K562 (cell line): ENCODE results near the gene ANO8. TPM values are rescaled to one million over a fixed set of nuclear protein-coding genes. Genes with fewer than 3 reads are reported as not detected.

Source experiments
- CTBP1 ChIP-seq: fragments of 450-650 bp; IDR thresholded peaks from 2 replicates; pipeline ENCODE4 v1.6.1; 2016; ENCODE audit warnings: borderline replicate concordance
- HCFC1 ChIP-seq: IDR thresholded peaks from 2 replicates; pipeline ENCODE4 v1.6.1; 2012; ENCODE audit warnings: low read depth, low read length, improper control_type of control experiment
- POLR2A ChIP-seq: fragments of 450-650 bp; conservative IDR thresholded peaks from 2 replicates; pipeline ENCODE4 v1.6.1; 2016
- RBFOX2 ChIP-seq: fragments of 200-400 bp; formaldehyde crosslinking; IDR thresholded peaks from 2 replicates; pipeline ENCODE4 v1.6.1; 2017; ENCODE audit warnings: low read depth, mild to moderate bottlenecking, low read length, moderate library complexity
- RCOR1 ChIP-seq, 2 experiments: IDR thresholded peaks; 2 replicates each; pipeline ENCODE4 v1.6.1; 2012; ENCODE audit warnings: low read depth in 2 of 2, low read length in 2 of 2, borderline replicate concordance in 1 of 2, improper control_type of control experiment in 1 of 2
- SP1 ChIP-seq: sonication (generic); formaldehyde crosslinking; IDR thresholded peaks from 2 replicates; pipeline ENCODE4 v1.8.1; 2022; ENCODE audit warnings: mild to moderate bottlenecking, missing genetic modification reagents
- TAF1 ChIP-seq: IDR thresholded peaks from 2 replicates; pipeline ENCODE4 v1.6.1; 2011; ENCODE audit warnings: mild to moderate bottlenecking, low read length, moderate library complexity; ENCODE audit not compliant: insufficient read depth, control insufficient read depth, severe bottlenecking; ENCODE audit errors: extremely low read depth
- ZBTB8A ChIP-seq: fragments of 450-650 bp; IDR thresholded peaks from 2 replicates; pipeline ENCODE4 v1.6.1; 2018; ENCODE audit warnings: mild to moderate bottlenecking, moderate library complexity; ENCODE audit not compliant: partially characterized antibody
- ZNF586 ChIP-seq: fragments of 450-650 bp; formaldehyde crosslinking; conservative IDR thresholded peaks from 2 replicates; pipeline ENCODE4 v1.4.0; 2020; ENCODE audit warnings: mild to moderate bottlenecking, moderate library complexity
- polyA plus RNA-seq, 8 experiments: library from polyadenylated mRNA; depleted of rRNA in 4 of 8; stranded (reverse) in 5 of 8; unstranded in 3 of 8; fragments of >200 nt; fragmentation: Nextera tagmentation in 2 of 8; fragmentation: Illumina TruSeq in 1 of 8; extraction: Ambion mirVana in 2 of 8; extraction: Trizol in 1 of 8; gene quantifications; 2 replicates each; pipeline versions ENCODE4 v1.2.1 to v1.2.3, GENCODE V29; 2011 to 2014; ENCODE audit warnings: inconsistent platforms in 1 of 8, missing spikeins in 1 of 8
- total RNA-seq, 7 experiments: library from RNA; depleted of rRNA in 6 of 7; stranded (reverse); fragments of >200 nt in 6 of 7; fragmentation: Illumina TruSeq in 2 of 7; extraction: Trizol in 2 of 7; gene quantifications; 2 replicates each; pipeline versions ENCODE4 v1.2.1 to v1.2.3, GENCODE V29; 2011 to 2021; ENCODE audit warnings: low replicate concordance in 1 of 7
- TF ChIP-seq, protein P1 (sequence below), 3 experiments: IDR thresholded peaks in 2 of 3; conservative IDR thresholded peaks in 1 of 3; 2 replicates each; pipeline ENCODE4 v1.5.1; 2011 to 2012; ENCODE audit warnings: low read length in 3 of 3, mild to moderate bottlenecking in 3 of 3, control low read depth in 2 of 3, improper control_type of control experiment in 1 of 3, inconsistent platforms in 1 of 3, low read depth in 1 of 3, mixed read lengths in 1 of 3, moderate library complexity in 1 of 3; ENCODE audit not compliant: insufficient read depth in 2 of 3
- TF ChIP-seq, protein P2 (sequence below): sonication (generic); formaldehyde crosslinking; IDR thresholded peaks from 2 replicates; pipeline ENCODE4 v1.8.1; 2023; ENCODE audit warnings: mild to moderate bottlenecking, missing genetic modification reagents
- TF ChIP-seq, protein P3 (sequence below), 2 experiments: fragments of 450-650 bp; IDR thresholded peaks; 2 replicates each; pipeline ENCODE4 v1.6.1; 2016
- TF ChIP-seq, protein P4 (sequence below): sonication (generic); formaldehyde crosslinking; IDR thresholded peaks from 2 replicates; pipeline ENCODE4 v1.9.0; 2022; ENCODE audit warnings: mild to moderate bottlenecking, missing genetic modification reagents
- TF ChIP-seq, protein P5 (sequence below): fragments of 250-450 bp; sonication (Bioruptor Pico); IDR thresholded peaks from 2 replicates; pipeline ENCODE4 v1.4.0; 2020

The ANO8 gene
- total and polyA plus RNA-seq, 9 of the 15 experiments (the other 6 are each of a cell fraction or from before 2014, with no cell fraction given), result 0.07 to 7.6 (median 2.3) TPM; not detected in 1

DNA sequence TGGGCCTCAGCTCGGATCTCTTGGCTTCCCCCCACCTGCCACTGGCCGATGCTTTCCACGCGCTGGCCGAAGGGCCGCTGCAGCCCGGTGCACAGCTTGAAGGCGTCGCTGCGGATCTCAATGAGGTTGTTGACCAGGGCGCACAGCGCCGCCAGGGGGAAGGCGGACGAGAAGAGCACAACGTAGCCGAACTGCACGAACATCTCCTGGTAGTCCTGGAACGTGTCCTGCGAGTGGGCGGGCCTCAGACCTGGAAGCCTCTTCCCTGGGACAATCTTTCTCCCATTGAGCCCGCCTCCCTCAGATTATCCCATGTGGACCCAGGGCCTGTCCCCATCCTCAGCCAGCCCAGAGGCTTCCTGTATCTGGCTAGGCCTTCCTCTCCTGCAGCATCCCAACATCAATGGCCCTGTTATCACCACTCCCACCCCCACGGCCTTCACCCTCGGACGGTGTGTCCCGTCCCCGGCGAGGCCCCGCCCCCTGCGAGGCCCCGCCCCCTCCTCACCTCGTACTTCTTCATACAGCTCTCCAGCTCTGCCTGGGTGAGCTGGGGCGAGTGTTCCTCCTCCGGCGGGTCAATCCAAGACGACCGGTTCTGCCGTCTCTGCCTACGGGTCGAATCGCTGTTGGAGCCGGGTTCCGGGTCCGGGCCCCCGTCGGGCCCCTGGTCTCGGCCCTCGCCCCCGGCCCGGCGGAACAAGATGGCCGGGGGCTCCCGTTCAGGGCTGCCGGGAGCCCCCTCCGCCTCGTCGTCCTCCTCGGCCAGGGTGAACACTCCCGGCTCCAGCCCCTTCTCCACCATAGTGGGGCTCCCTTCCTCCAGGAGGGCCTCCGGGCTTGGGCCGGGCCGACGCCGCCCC lies 6.8 kb downstream of the ANO8 start (continued):
- TF ChIP-seq, protein P1, sequence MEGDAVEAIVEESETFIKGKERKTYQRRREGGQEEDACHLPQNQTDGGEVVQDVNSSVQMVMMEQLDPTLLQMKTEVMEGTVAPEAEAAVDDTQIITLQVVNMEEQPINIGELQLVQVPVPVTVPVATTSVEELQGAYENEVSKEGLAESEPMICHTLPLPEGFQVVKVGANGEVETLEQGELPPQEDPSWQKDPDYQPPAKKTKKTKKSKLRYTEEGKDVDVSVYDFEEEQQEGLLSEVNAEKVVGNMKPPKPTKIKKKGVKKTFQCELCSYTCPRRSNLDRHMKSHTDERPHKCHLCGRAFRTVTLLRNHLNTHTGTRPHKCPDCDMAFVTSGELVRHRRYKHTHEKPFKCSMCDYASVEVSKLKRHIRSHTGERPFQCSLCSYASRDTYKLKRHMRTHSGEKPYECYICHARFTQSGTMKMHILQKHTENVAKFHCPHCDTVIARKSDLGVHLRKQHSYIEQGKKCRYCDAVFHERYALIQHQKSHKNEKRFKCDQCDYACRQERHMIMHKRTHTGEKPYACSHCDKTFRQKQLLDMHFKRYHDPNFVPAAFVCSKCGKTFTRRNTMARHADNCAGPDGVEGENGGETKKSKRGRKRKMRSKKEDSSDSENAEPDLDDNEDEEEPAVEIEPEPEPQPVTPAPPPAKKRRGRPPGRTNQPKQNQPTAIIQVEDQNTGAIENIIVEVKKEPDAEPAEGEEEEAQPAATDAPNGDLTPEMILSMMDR (IDR thresholded peaks at IDR 0.05 in 2 of 3, conservative IDR thresholded peaks at IDR 0.05 in 1 of 3; ENCODE audit: insufficient read depth in 2 of 3, low read depth in 1 of 3, low read length in 3 of 3), result peak in 1 of 3 experiments; percentile 31; a peak in 1 of 6 replicates
- TF ChIP-seq RBFOX2 (peak; percentile 47; the same call in 1 of the 2 replicates), HCFC1 (no peak), POLR2A (peak; percentile 43; the same call in 1 of the 2 replicates), ZBTB8A (no peak), SP1 (CRISPR knock-in tag) (peak; percentile 56; the same call in 1 of the 2 replicates), TAF1 (peak; percentile 32), CTBP1 (peak; percentile 76), ZNF586 (CRISPR knock-in tag) (no peak), RCOR1 (IDR thresholded peaks at IDR 0.05; ENCODE audit: borderline replicate concordance in 1 of 2, low read depth in 2 of 2, low read length in 2 of 2) (peak in 1 of 2 experiments; percentile 35; a peak in 1 of 4 replicates)
- TF ChIP-seq, protein P2, sequence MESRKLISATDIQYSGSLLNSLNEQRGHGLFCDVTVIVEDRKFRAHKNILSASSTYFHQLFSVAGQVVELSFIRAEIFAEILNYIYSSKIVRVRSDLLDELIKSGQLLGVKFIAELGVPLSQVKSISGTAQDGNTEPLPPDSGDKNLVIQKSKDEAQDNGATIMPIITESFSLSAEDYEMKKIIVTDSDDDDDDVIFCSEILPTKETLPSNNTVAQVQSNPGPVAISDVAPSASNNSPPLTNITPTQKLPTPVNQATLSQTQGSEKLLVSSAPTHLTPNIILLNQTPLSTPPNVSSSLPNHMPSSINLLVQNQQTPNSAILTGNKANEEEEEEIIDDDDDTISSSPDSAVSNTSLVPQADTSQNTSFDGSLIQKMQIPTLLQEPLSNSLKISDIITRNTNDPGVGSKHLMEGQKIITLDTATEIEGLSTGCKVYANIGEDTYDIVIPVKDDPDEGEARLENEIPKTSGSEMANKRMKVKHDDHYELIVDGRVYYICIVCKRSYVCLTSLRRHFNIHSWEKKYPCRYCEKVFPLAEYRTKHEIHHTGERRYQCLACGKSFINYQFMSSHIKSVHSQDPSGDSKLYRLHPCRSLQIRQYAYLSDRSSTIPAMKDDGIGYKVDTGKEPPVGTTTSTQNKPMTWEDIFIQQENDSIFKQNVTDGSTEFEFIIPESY, result peak; percentile 89
- TF ChIP-seq, protein P3, sequence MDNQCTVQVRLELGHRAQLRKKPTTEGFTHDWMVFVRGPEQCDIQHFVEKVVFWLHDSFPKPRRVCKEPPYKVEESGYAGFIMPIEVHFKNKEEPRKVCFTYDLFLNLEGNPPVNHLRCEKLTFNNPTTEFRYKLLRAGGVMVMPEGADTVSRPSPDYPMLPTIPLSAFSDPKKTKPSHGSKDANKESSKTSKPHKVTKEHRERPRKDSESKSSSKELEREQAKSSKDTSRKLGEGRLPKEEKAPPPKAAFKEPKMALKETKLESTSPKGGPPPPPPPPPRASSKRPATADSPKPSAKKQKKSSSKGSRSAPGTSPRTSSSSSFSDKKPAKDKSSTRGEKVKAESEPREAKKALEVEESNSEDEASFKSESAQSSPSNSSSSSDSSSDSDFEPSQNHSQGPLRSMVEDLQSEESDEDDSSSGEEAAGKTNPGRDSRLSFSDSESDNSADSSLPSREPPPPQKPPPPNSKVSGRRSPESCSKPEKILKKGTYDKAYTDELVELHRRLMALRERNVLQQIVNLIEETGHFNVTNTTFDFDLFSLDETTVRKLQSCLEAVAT (IDR thresholded peaks at IDR 0.05), result peak in 1 of 2 experiments; percentile 68; a peak in 1 of 4 replicates
- TF ChIP-seq, protein P4, sequence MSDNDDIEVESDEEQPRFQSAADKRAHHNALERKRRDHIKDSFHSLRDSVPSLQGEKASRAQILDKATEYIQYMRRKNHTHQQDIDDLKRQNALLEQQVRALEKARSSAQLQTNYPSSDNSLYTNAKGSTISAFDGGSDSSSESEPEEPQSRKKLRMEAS (CRISPR knock-in tag), result peak; percentile 54; the same call in 1 of the 2 replicates
- TF ChIP-seq, protein P5, sequence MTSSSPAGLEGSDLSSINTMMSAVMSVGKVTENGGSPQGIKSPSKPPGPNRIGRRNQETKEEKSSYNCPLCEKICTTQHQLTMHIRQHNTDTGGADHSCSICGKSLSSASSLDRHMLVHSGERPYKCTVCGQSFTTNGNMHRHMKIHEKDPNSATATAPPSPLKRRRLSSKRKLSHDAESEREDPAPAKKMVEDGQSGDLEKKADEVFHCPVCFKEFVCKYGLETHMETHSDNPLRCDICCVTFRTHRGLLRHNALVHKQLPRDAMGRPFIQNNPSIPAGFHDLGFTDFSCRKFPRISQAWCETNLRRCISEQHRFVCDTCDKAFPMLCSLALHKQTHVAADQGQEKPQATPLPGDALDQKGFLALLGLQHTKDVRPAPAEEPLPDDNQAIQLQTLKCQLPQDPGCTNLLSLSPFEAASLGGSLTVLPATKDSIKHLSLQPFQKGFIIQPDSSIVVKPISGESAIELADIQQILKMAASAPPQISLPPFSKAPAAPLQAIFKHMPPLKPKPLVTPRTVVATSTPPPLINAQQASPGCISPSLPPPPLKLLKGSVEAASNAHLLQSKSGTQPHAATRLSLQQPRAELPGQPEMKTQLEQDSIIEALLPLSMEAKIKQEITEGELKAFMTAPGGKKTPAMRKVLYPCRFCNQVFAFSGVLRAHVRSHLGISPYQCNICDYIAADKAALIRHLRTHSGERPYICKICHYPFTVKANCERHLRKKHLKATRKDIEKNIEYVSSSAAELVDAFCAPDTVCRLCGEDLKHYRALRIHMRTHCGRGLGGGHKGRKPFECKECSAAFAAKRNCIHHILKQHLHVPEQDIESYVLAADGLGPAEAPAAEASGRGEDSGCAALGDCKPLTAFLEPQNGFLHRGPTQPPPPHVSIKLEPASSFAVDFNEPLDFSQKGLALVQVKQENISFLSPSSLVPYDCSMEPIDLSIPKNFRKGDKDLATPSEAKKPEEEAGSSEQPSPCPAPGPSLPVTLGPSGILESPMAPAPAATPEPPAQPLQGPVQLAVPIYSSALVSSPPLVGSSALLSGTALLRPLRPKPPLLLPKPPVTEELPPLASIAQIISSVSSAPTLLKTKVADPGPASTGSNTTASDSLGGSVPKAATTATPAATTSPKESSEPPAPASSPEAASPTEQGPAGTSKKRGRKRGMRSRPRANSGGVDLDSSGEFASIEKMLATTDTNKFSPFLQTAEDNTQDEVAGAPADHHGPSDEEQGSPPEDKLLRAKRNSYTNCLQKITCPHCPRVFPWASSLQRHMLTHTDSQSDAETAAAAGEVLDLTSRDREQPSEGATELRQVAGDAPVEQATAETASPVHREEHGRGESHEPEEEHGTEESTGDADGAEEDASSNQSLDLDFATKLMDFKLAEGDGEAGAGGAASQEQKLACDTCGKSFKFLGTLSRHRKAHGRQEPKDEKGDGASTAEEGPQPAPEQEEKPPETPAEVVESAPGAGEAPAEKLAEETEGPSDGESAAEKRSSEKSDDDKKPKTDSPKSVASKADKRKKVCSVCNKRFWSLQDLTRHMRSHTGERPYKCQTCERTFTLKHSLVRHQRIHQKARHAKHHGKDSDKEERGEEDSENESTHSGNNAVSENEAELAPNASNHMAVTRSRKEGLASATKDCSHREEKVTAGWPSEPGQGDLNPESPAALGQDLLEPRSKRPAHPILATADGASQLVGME (CRISPR knock-in tag), result no peak
